ENCODE results near the gene MPRIP.

The MPRIP gene

DNA sequence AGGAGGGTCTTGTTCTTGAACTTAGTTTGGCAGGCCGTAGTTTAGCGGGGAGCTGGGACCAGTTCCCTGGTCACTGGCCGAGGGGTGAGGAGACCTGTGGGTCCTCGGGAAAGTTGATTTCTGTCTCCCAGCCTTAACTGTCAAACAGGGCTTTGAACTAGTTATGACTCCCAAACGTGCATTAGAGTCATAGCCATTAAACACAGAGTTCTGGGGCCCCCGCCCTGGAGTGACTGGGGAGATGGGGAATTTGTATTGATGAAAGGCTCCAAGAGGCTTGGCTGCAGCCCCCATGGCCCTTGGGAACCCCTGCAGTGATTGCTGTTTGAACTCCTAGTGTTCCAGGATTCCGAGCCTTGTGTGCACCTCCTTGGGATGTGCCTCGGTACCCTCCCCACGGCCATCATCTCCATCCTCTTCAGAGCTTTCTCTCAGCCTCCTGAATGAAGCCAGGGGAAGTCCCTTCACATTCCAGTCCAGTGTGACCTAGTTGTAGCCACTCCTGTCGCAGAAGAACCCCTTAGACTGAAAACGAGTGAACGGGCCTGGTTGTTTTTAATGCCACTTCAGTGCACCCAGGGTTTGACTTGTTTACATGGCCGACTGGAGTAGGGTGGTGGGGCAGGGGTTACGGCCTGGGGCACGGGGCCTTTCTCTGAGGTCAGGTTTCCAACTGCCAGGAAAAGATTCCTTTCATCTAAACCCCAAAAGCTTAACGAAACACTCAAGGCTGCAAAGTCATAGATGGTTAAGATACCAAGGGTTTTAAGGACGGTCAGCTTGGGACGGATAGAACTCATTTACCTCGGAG lies 1.4 kb downstream of the MPRIP start:
- Histone ChIP-seq H3K4me1 (ENCODE audit: insufficient read depth, low read length) (peaks cover 44% of the 10 kb centered on the region), H3K4me3 (ENCODE audit: low read depth in 1 of 2, low read length in 2 of 2) (peak overlapping the region; percentile 66 to 75), H3K36me3 (ENCODE audit: insufficient read depth, low read length) (no peaks in the 10 kb centered on the region; the same call in 1 of the 2 replicates), H2AFZ (ENCODE audit: low read depth, low read length) (0 out of 2 replicates have a peak overlapping the region, but pooled peaks have one; percentile 50), H3K79me2 (ENCODE audit: insufficient read depth, low read length) (peaks cover 60% of the 10 kb centered on the region), H4K20me1 (ENCODE audit: insufficient read depth, low read length) (peaks cover 49% of the 10 kb centered on the region), H3K27ac (ENCODE audit: low read length) (peak overlapping the region; percentile 74), H3K9me3 (ENCODE audit: insufficient read depth, low read length, severe bottlenecking) (no peaks in the 10 kb centered on the region), H3K27me3 (ENCODE audit: insufficient read depth, low read length, poor library complexity) (no peaks in the 10 kb centered on the region), H3K4me2 (ENCODE audit: insufficient read depth, low read length) (peak overlapping the region; percentile 84), H3K9ac (ENCODE audit: low read depth, low read length) (peak overlapping the region; percentile 71)
- ATAC-seq (ENCODE audit: insufficient read depth, low read depth) (no peak), DNase-seq (no peak)
- TF ChIP-seq, protein P1, sequence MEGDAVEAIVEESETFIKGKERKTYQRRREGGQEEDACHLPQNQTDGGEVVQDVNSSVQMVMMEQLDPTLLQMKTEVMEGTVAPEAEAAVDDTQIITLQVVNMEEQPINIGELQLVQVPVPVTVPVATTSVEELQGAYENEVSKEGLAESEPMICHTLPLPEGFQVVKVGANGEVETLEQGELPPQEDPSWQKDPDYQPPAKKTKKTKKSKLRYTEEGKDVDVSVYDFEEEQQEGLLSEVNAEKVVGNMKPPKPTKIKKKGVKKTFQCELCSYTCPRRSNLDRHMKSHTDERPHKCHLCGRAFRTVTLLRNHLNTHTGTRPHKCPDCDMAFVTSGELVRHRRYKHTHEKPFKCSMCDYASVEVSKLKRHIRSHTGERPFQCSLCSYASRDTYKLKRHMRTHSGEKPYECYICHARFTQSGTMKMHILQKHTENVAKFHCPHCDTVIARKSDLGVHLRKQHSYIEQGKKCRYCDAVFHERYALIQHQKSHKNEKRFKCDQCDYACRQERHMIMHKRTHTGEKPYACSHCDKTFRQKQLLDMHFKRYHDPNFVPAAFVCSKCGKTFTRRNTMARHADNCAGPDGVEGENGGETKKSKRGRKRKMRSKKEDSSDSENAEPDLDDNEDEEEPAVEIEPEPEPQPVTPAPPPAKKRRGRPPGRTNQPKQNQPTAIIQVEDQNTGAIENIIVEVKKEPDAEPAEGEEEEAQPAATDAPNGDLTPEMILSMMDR (IDR thresholded peaks at IDR 0.05; ENCODE audit: borderline replicate concordance, extremely low read depth, low read length, poor library complexity, severe bottlenecking), result no peak
- no peak for TF ChIP-seq EZH2 (IDR thresholded peaks at IDR 0.05; ENCODE audit: borderline replicate concordance, low read depth, low read length, severe bottlenecking)

DNA sequence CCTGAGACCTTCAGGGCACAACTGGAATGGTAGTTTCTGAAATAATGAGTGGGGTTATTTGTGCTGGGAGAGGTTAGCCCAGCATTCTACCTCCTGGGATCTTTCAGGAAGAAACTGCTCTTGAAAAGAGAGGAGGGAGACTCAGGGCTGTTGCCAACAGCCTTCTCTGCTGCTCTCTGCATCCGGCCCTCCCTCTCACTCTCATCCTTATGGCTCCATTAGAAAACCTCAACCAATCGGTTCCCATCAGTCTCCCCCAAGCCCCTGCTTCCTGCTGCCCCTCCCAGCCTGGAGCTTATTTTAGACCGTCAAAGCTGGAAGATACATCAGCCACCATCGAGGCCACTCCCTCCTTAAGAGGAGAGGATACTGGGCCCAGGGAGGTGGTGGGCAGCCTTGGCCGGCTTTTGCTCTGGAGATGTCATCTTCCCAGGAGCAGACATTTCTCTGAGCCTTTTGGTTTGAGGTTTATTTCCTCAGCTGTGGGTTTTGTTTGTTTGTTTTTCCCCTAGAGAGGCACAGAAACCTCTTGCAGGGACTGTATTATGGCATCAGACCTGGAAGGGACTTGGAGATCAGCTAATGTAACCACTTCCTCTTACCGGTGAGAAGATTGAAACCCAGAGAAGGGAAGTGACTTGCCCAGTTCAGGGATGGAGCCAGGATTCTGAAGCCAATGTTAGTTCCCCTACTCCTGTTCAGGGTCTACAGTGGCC lies 2.7 kb downstream of the MPRIP start:
- Histone ChIP-seq H3K36me3 (ENCODE audit: insufficient read depth, low read length) (no peaks in the 10 kb centered on the region; the same call in 1 of the 2 replicates), H3K9ac (ENCODE audit: low read depth, low read length) (peak overlapping the region; percentile 71), H3K79me2 (ENCODE audit: insufficient read depth, low read length) (peaks cover 73% of the 10 kb centered on the region), H2AFZ (ENCODE audit: low read depth, low read length) (no peak overlapping the region), H3K27ac (ENCODE audit: low read length) (peak overlapping the region; percentile 74), H4K20me1 (ENCODE audit: insufficient read depth, low read length) (peaks cover 60% of the 10 kb centered on the region), H3K4me1 (ENCODE audit: insufficient read depth, low read length) (peaks cover 44% of the 10 kb centered on the region), H3K27me3 (ENCODE audit: insufficient read depth, low read length, poor library complexity) (no peaks in the 10 kb centered on the region), H3K4me3 (ENCODE audit: low read depth in 1 of 2, low read length in 2 of 2) (peak overlapping the region; percentile 66 to 75; a peak in 3 of 4 replicates), H3K9me3 (ENCODE audit: insufficient read depth, low read length, severe bottlenecking) (no peaks in the 10 kb centered on the region), H3K4me2 (ENCODE audit: insufficient read depth, low read length) (peak overlapping the region; percentile 84)
- peak; percentile 75 for DNase-seq
- no peak for TF ChIP-seq EZH2 (IDR thresholded peaks at IDR 0.05; ENCODE audit: borderline replicate concordance, low read depth, low read length, severe bottlenecking)
- TF ChIP-seq, protein P1 (IDR thresholded peaks at IDR 0.05; ENCODE audit: borderline replicate concordance, extremely low read depth, low read length, poor library complexity, severe bottlenecking), result no peak
- ATAC-seq (ENCODE audit: insufficient read depth, low read depth), result peak; percentile 58

DNA sequence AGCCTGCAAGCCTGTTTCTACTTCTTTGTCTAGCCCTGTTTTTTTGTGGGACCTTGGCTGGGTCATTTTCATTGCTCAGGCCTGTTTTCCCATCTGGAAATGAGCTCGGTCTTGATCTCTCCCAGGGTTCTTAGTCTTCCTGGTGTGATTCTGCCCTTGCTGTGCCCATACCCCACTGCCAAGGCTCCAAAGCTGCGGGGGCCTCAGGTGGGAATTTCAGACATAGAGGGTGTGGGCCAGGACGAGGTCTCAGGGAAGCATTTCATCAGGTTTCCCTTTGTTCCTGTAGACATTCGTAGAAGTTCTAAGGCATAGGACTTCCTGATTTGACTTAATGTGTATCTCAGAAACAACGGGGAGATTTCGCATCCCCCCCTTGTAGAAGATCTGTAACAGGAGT lies 5.8 kb downstream of the MPRIP start:
- ATAC-seq (ENCODE audit: insufficient read depth, low read depth) (no peak), DNase-seq (no peak)
- no peaks in the 10 kb centered on the region for H3K9me3 ChIP-seq (ENCODE audit: insufficient read depth, low read length, severe bottlenecking)
- H3K27me3 ChIP-seq (ENCODE audit: insufficient read depth, low read length, poor library complexity), result no peaks in the 10 kb centered on the region
- peaks cover 85% of the 10 kb centered on the region for H4K20me1 ChIP-seq (ENCODE audit: insufficient read depth, low read length)
- H3K79me2 ChIP-seq (ENCODE audit: insufficient read depth, low read length), result peaks cover 98% of the 10 kb centered on the region
- peaks cover 36% of the 10 kb centered on the region for H3K4me1 ChIP-seq (ENCODE audit: insufficient read depth, low read length)
- peak overlapping the region; percentile 14; the same call in 1 of the 2 replicates for H3K4me2 ChIP-seq (ENCODE audit: insufficient read depth, low read length)
- no peak overlapping the region for H3K9ac ChIP-seq (ENCODE audit: low read depth, low read length)
- H2AFZ ChIP-seq (ENCODE audit: low read depth, low read length), result no peak overlapping the region
- peaks cover 7% of the 10 kb centered on the region; the same call in 1 of the 2 replicates for H3K36me3 ChIP-seq (ENCODE audit: insufficient read depth, low read length)
- TF ChIP-seq EZH2 (IDR thresholded peaks at IDR 0.05; ENCODE audit: borderline replicate concordance, low read depth, low read length, severe bottlenecking), result no peak
- TF ChIP-seq, protein P1 (IDR thresholded peaks at IDR 0.05; ENCODE audit: borderline replicate concordance, extremely low read depth, low read length, poor library complexity, severe bottlenecking), result no peak
- H3K4me3 ChIP-seq (ENCODE audit: low read depth in 1 of 2, low read length in 2 of 2), result no peak overlapping the region
- H3K27ac ChIP-seq (ENCODE audit: low read length), result no peak overlapping the region

All from DND-41 (cell line).